Esophagus squamous epithelium (tissue), 4 donors: ENCODE measurements around the gene MACIR.

Source experiments
- CTCF ChIP-seq, 6 experiments: fragments of 450-650 bp in 4 of 6; fragments of 200-600 bp in 2 of 6; sonication (generic) in 2 of 6; IDR thresholded peaks; one replicate each; pipeline ENCODE4 v1.5.1; 2016 to 2019; ENCODE audit warnings: antibody characterized with exemption in 6 of 6, mild to moderate bottlenecking in 4 of 6, moderate library complexity in 4 of 6
- POLR2A ChIP-seq, 4 donors: fragments of 450-650 bp; IDR thresholded peaks; one replicate each; pipeline ENCODE4 v1.6.1; 2017; ENCODE audit warnings: antibody characterized with exemption in 4 of 4, mild to moderate bottlenecking in 4 of 4, moderate library complexity in 3 of 4

GRCh38 chr5:103224118-103224893, 34.3 kb upstream of the MACIR start:
- TF ChIP-seq CTCF (IDR thresholded peaks at IDR 0.05) (peak; percentile 25 to 74 (median 52)), POLR2A (IDR thresholded peaks at IDR 0.05) (no peak)
